HG02642 (cell line): ENCODE measurements around the gene SYPL1.
"Not testable (repeated sequence)": the region's sequence is repeated elsewhere in the genome, so short reads cannot be mapped to it uniquely, and the experiment has no call there.

Source experiments
- ATAC-seq: cut with Tn5 transposase; IDR thresholded peaks from one replicate; pipeline ENCODE4 v1.9.1; 2021; ENCODE audit warnings: mild to moderate bottlenecking; ENCODE audit not compliant: unreplicated experiment, poor library complexity

Gene SYPL1

DNA sequence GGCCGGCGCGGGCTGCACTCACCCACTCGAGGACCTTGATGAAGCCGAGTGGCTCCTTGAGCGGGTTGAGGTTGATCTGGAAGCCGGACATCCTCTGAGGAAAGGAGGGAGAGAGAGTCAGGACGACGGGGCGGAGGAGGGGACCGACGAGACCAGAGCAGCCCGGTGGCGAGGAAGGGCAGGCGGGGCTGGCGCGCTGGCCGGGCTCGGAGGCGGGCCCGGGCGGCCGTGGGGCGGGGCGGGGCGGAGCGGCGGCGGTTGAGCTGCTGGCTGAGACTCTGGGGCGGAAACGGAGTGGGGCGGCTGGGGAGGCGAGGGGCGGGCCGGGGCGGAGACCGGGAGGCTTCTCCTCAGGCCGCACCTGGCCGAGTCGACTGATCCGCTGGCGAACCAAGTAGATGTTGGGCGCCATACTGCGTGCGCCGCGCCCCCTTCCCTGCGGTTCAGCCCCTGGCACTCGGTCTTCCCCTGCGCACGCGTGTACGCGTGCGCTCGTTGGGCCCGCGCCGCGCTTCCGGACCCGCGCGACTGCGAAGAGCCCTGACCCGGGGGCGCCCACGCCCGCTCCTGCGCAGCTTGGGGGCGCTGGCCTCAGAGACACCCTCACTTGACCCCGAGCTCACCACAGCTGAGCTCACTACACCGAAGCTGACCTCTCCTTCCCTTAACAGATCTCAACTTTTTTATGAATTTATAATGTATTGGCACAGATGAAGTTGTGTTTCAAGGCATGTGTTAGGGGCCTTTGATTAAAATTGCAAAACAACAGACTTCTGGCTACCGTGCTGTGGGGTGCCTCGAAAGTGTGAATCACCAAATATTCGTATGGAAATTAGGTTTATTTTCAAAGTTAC lies at the start of gene SYPL1:
Gene SYPL1, minus strand, starts transcription at position 195 of the 854 bp plus-strand sequence. Its CDS starts 104 bp downstream, at position 91.
- ATAC-seq, result peak; percentile 84

DNA sequence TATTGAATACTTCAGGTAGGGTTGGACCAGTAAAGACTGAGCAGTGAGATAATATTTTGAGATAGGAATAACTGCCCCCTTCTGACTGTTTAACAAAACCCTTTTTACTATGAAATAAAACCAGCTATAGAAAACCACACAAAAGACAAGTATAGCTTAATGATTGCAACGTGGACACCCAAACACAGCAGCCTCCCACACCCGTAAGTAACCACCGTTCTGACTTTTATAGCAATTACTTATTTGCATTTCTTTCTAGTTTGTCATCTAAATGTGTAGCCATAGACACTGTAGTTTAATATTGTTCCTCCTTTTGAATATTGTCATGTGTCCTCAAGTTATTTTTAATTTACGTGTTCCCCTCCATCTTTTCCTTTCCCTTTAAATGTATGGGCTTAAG lies 42.9 kb upstream of the SYPL1 start:
- no peak for ATAC-seq

DNA sequence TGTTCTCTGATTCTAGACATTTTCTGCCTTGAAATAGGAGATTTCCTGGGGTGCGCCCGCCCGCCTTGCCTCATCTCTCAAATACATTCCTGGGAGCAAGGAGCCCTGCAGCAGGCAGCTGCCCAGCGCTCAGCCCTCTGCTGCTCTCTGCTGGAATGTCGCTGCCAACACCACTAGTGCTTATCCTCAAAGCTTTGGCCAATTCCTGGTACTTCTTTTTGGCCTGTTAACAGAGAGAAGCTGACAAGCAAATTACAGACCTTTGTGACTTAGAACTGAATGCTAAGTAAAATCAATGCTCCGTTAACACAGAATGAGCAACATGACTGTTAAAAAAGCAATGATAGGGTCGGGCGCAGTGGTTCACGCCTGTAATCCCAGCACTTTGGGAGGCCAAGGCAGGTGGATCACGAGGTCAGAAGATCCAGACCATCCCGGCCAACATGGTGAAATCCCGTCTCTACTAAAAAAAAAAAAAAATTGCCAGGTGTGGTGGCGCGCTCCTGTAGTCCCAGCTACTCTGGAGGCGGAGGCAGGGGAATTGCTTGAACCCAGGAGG lies 41.9 kb upstream of the SYPL1 start:
- peak; percentile 75 for ATAC-seq

DNA sequence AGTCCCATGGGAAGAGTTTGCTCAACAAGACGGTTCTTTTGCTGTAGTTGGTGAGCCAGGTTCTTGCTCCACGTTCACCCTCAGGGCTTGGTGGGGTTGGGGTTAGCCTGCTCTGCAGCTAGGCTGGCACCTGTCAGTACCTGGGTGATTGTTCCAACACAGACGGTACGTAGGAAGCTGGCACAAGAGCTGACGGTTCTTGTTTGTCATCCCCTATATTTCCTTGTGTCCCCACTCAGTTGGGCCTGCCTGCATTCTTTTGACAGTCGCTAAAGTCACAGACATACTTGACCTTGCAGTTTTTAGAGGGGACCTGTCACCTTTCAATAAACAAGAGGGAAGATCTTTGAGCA lies 40.2 kb upstream of the SYPL1 start:
- no peak for ATAC-seq

DNA sequence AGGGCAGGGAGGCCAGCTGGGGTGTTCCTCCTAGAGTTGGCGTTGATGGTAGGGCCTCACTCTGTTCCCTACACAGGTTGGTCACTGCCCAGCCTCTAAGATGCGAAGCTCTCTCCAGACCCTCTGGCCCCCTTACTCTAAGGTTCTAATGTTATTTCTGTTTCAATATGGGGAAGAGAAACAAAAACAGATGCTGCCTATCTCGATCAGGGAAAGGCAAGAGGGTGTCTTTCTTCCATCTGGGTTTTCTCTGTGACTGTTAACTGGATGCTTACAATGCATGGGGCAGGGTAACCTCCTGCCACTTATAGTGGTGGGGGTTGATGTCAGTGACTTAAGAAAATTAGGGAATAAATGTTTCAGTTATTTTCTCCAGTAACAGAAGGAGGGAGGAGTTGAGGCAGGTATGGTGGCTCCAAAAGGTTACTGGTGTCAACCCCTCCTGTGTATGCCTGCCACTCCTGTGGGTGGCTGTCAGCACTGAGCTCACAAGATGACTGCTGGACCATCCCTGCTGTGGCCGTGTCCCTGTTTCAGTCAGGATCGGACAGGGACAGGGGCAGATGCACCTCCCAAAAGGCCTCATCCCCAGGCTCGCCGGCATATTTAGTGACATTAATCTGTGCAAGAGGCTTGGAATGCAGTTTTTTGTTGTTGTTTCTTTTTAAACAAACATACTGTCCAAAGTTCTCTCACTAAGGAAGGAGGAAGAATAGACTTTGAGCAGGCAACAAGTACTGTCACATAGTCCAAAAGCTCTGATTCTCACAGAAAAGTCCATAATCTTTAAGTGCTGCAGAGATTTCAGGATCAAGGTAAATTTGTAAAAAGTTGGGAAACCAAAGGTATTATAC lies 39.6 kb upstream of the SYPL1 start:
- ATAC-seq, result no peak

DNA sequence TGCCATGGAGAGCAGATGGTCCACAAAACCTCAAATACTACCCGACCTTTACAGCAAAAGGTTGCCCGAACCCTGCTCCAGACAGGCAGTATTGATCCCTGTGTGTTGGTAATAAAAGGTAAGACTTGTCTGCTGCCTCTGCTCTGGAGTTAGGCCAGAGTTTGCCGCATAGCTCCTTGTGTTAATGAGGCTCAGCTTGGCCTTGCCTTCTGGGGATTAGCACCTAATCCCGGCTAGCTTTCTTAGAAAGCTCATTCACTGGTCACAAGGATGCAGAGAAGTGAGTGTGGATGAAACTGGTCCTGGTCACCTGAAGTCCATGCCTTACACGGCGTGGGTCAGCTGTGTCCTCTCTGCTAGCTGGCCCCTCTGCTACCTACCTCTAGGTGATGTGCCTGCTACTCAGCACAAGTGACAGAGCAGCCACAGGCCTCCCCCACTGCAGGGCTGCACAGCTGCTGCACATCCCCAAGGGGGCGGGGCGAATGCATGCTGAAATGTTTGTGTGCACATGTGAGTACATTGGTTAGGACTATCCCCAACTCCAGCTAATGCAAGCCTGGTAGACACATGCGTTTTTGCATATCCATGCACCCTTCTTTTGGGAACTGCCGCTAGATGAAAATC lies 31.7 kb upstream of the SYPL1 start:
- no peak for ATAC-seq

DNA sequence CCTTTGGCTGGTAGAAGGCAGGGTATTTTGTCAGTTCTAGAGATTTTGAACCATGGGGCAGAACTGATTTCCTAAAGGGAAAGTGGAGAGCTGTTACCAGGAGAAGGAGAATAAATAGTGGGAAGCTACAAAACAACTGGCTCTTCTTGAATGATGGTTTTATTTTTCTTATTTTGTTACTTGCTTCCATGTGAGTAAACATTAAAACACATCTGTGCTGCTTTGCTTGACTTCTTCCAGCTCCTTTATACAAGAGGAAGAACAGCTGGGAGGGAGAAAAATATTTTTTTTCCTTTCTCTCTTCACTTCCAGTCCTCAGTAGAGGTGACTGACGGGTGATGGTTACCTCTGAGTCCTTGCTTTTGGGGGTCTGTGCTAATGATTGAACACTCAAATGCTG lies 30.0 kb upstream of the SYPL1 start:
- no peak for ATAC-seq

DNA sequence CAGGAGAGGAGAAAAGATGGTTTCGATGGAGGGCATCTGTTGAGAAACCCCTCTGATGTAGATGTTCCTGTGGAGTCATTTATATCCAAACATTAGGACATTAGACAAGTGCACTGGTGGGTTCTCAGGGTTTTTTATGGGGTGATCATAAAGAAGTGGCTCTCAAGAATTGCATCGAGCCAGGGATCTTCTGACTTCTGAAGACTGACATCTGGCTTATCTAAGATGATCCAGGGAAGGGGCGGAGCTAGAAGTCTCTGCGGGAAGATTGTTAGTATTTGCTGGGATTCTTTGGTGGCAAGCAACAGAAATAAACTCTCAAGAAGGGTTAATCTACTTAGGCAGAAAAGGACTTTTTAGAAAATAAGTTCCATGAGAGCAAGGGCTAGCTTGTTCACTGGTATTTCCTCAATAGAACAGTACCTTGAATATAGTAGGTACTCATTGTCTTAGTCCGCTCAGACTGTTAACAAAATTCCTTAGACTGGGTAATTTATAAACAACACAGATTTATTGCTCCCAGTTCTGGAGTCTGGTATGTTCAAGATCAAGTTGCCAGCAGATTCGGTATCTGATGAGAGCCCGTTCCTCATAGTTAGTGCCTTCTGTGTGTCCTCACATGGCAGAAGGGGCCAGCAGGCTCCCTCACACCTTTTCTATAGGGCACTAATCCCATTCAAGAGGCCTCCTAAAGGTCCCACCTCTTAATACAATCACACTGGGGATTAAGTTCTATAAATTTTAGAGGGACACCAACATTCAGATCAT lies 28.5 kb upstream of the SYPL1 start:
- no peak for ATAC-seq

DNA sequence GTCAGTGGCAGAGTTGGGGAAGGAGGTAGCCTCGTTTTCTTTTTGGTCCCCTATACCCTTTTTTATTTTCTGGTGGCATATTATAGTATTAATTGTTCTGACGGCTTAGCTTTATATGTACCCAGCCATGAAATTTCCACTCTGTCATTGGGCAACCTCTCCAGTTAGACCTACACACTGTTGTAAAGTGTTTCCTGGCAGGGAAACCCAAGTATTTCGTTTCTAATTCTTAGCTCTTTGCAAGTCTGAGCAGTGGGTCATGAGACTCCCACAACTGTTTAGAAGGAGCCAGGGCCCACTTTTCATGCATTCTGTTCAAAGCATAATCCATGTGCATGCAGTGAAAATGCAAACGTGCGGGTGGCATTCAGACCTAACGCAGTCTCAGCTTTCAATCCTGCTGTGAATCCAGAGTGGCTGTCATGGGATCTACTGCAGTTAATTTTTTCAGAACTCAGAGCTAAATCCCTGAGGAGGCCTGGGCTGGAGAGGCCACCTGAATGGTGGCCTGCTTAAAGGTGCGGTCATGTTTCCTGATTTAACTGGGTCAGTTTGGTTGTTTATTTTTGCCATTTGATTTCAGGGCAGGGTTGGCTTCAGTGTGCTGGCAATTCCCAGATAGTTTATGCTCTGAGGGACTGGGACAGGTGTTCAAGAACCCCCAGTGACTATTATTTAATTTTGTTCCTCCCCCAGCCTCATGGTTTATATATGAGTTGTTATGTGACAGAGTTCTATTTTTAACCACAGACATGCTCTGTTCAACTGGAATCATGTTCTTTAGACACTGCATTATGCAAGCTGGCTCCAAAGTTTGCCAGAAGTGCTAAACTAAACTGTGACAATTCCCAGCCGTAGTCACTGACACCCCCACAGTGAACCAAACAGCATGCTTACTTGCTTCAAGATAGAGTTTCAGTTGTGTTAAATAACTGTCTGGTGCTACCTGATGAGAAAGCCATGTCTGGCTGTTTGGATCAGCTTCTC lies 27.4 kb upstream of the SYPL1 start:
- no peak for ATAC-seq

DNA sequence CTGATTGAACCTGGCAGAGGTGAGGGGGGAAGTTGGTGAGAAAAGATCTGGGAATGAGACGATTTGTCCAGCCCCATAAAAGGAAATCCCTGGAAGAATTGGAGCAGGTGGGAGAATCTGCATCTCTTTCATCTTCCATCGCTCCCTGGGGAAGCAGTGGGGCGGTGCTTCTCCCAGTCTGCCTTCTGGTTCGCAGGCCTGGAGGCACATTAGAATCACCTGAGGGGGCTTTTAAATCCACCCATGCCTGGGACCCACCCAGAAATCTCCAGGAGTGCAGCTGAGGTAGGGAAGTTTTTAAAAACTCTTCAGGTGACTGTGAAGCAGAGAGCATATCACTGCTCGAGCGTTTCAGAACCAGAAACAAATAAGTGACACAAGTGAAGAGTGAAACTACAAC lies 26.7 kb upstream of the SYPL1 start:
- no peak for ATAC-seq

DNA sequence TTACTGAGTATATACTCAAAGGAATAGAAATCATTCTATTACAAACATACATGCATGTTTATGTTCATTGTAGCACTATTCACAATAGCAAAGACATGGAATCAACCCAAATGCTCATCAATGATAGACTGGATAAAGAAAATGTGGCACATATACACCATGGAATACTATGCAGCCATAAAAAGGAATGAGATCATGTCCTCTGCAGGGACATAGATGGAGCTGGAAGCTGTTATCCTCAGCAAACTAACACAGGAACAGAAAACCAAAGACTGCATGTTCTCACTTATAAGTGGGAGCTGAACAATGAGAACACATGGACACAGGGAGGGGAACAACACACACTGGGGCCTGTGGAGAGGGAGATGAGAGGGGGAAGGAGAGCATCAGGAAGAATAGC lies 26.1 kb upstream of the SYPL1 start:
- ATAC-seq, result not testable (repeated sequence)

DNA sequence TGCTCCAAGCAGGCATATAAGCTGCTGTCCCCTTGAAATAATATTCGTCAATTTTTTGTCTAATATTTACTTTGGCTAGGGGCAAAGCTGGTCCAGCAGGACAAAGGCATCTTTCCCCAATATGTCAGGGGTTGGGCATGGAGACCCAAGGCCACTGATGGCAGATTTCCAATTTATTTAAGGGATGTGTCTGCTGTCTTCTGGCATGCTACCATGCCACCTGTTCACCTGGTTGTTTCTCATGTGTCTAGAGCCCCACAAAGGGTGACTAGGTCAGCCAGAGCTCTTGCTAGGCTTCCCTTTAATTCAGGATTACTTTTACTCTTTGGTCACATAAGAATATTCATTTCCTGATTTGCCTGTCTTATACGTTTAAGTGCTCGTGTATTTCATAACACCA lies 22.1 kb upstream of the SYPL1 start:
- no peak for ATAC-seq

DNA sequence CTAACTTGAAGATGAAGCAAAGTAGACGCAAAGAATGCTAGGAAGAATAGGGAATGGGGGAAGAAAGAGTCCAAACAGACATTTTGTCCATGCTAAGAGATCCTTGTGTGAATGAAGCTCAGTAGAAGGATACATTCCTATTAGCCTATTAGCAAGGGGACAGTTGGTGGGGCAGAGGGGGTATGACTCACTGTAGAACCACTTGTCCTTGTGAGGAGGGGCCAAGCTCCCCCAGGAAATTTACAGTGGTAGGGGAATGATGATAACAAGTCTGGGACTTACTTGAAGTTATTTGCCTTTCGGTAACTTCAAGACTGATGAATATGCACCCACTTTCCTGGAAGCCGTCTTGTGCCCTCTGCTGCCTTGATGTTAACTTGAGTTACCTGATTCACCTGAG lies 17.2 kb upstream of the SYPL1 start:
- no peak for ATAC-seq

DNA sequence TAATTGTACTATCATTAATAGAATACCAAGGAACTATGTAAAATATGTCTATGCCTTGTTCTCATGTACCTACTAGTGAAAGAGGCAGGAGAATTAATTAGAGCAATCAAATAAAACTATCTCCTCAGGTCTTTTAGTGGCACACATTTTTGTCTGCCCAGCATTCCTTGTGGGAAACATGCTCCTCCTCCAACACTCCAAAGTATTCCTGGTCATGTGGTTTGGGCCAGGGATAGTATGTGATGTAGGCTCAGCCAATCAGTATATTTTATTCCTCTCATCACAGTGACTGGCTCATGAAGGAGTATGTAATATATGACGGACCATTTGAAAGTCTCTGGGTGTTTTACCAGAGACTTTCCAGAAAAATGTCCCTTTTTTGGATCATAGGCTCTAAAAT lies 16.7 kb upstream of the SYPL1 start:
- no peak for ATAC-seq

DNA sequence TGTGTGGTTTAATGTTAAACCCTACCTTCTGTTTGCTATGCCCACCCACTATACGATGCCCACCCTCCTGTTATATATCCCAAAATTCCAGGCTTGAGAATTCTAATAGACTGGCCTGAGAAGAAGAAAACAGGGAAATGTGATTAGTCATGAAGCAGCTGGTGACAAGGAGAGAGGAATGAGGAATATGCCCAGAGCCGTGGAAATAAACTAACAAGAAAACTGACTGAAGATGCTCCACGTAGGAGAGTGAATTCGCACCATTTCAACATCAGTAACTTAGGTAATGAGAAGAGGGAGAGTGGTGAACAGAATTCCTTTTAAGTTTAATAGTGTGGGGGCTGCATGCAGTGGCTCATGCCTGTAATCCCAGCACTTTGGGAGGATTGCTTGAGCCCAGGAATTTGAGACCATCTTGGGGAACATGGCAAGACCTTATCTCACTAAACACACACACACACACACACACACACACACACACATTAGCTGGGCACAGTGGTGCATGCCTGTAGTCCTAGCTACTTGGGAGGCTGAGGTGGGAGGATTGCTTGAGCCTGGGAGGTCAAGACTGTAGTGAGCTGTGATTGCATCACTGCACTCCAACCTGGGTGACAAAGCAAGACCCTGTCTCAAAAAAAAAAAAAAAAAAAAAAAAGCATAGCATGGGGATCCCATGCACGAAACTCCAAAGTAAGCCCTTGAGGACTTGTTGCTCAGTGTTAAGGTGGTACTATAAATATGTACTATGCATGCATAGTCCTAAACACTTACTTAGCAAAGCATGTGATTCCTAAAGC lies 16.1 kb upstream of the SYPL1 start:
- ATAC-seq, result no peak

DNA sequence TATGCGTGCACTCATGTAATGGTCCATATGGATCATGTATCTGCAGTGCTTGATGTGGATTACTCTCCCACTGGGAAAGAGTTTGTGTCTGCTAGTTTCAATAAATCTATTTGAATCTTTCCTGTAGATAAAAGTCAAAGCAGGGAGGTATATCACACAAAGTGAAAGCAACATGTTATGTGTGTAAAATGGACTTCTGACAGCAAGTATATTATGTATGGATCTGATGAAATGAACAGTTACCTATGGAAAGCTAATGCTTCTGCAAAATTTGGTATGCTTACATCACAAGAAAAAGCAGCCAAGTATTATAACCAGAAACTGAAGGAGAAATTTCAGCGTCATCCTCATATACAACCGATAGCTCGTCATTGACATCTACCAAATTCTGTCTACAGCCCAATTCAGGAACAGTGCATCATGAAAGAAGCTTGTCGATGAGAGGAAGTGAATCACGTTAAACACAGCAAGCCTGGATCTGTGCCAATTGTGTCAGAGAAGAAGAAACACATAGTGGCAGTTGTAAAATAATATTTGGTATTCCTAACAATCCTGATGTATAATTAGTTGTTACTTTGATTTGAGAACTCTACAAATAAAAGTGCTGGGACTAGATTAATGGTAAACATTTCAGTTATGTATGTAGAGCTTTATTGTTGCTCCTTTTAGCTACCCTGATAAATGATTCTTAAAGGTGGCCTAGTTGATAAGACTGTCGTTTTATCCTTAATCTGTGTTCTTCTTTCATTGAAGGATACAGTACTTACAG lies 14.2 kb upstream of the SYPL1 start:
- ATAC-seq, result no peak

DNA sequence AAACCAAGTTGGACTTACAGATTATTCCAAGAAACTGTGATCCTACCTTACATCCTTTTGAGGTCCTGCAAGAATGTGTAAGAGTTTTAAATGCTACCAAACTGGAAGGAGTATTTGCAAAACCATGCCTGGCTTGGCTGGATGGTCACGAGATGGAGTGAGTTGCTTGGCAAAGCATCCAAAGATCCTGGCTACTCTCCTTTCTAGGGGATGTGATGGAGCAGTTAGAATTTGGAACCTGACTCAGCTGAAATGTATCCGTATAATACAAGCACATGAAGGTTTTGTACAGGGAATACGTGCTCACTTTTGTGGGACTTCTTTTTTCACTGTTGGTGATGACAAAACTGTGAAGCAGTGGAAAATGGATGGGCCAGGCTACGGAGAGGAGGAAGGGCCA lies 13.3 kb upstream of the SYPL1 start:
- ATAC-seq, result no peak
